HEK293 (cell line): ENCODE results near the gene ADGRF4.

ENCODE experiments used
- CTCF ChIA-PET: fragments of 350-600 bp; formaldehyde crosslinking; extraction: SDS; loops from one replicate; lab custom pipeline; 2021; ENCODE audit warnings: antibody characterized with exemption; lab: Yijun Ruan, JAX
- POLR2A ChIA-PET: fragments of 300-600 bp; formaldehyde crosslinking; extraction: SDS; loops from one replicate; lab custom pipeline; 2020; ENCODE audit warnings: antibody characterized with exemption, inconsistent platforms; lab: Yijun Ruan, JAX
- H3K27ac ChIP-seq: fragments of 200-500 bp; sonication (Bioruptor generic); 2 replicates; pipeline ENCODE4 v1.5.1; 2014; ENCODE audit warnings: low read depth, low read length, control low read depth, inconsistent platforms; ENCODE audit errors: extremely low read depth
- H3K36me3 ChIP-seq, 2 experiments: fragments of 200-500 bp in 1 of 2; sonication (Bioruptor generic) in 1 of 2; 1 replicate in 1 of 2; 2 replicates in 1 of 2; pipeline ENCODE4 v1.5.1; 2014 to 2017; ENCODE audit warnings: inconsistent platforms in 2 of 2, low read length in 2 of 2; ENCODE audit not compliant: control insufficient read depth in 2 of 2, insufficient read depth in 1 of 2
- H3K4me1 ChIP-seq: fragments of 200-500 bp; sonication (Bioruptor generic); 2 replicates; pipeline ENCODE4 v1.5.1; 2014; ENCODE audit warnings: mild to moderate bottlenecking, low read length, inconsistent platforms; ENCODE audit not compliant: control insufficient read depth, insufficient read depth
- H3K4me3 ChIP-seq: 2 replicates; pipeline ENCODE4 v1.5.1; 2011; ENCODE audit warnings: low read depth, mild to moderate bottlenecking, control low read depth, low read length, moderate library complexity
- H3K9me3 ChIP-seq: fragments of 200-500 bp; sonication (Bioruptor generic); 2 replicates; pipeline ENCODE4 v1.5.1; 2014; ENCODE audit warnings: low read depth, low read length, inconsistent platforms; ENCODE audit not compliant: control insufficient read depth, insufficient read depth
- AEBP2 ChIP-seq: fragments of 450-650 bp; formaldehyde crosslinking; IDR thresholded peaks from 2 replicates; pipeline ENCODE4 v1.5.1; 2016; ENCODE audit warnings: missing biosample characterization, missing genetic modification characterization, borderline replicate concordance
- BCL6B ChIP-seq: fragments of 450-650 bp; formaldehyde crosslinking; IDR thresholded peaks from 2 replicates; pipeline ENCODE4 v1.5.1; 2017; ENCODE audit warnings: missing biosample characterization, missing genetic modification characterization
- HIC1 ChIP-seq: fragments of 450-650 bp; formaldehyde crosslinking; IDR thresholded peaks from 2 replicates; pipeline ENCODE4 v1.5.1; 2016; ENCODE audit warnings: missing biosample characterization, missing genetic modification characterization
- MEIS1 ChIP-seq: sonication (generic); formaldehyde crosslinking; IDR thresholded peaks from 2 replicates; pipeline ENCODE4 v1.8.1; 2022; ENCODE audit warnings: missing genetic modification reagents, mild to moderate bottlenecking, borderline replicate concordance
- PATZ1 ChIP-seq: fragments of 450-650 bp; formaldehyde crosslinking; IDR thresholded peaks from 2 replicates; pipeline ENCODE4 v1.5.1; 2016; ENCODE audit warnings: missing biosample characterization, missing genetic modification characterization
- PRDM1 ChIP-seq: fragments of 450-650 bp; formaldehyde crosslinking; IDR thresholded peaks from 2 replicates; pipeline ENCODE4; 2016; ENCODE audit warnings: missing biosample characterization, missing genetic modification characterization
- PRDM6 ChIP-seq: fragments of 450-650 bp; formaldehyde crosslinking; IDR thresholded peaks from 2 replicates; pipeline ENCODE4 v1.5.1; 2017; ENCODE audit warnings: missing biosample characterization, missing genetic modification characterization
- RBAK ChIP-seq: fragments of 450-650 bp; formaldehyde crosslinking; IDR thresholded peaks from 2 replicates; pipeline ENCODE4 v1.5.1; 2016; ENCODE audit warnings: missing biosample characterization, missing genetic modification characterization
- SP2 ChIP-seq: fragments of 450-650 bp; formaldehyde crosslinking; IDR thresholded peaks from 2 replicates; pipeline ENCODE4 v1.5.1; 2016; ENCODE audit warnings: missing biosample characterization, missing genetic modification characterization
- WT1 ChIP-seq: fragments of 450-650 bp; formaldehyde crosslinking; IDR thresholded peaks from 2 replicates; pipeline ENCODE4 v1.5.1; 2016; ENCODE audit warnings: missing biosample characterization, missing genetic modification characterization
- ZBTB11 ChIP-seq: fragments of 450-650 bp; formaldehyde crosslinking; conservative IDR thresholded peaks from 2 replicates; pipeline ENCODE4 v1.5.1; 2016; ENCODE audit warnings: low read depth, missing biosample characterization, missing genetic modification characterization
- ZBTB26 ChIP-seq: fragments of 450-650 bp; formaldehyde crosslinking; optimal IDR thresholded peaks from 2 replicates; pipeline ENCODE3; 2016; ENCODE audit warnings: missing biosample characterization, mild to moderate bottlenecking, missing genetic modification characterization
- ZFP41 ChIP-seq: fragments of 450-650 bp; formaldehyde crosslinking; IDR thresholded peaks from 2 replicates; pipeline ENCODE4 v1.5.1; 2016; ENCODE audit warnings: missing biosample characterization, missing genetic modification characterization, borderline replicate concordance
- ZNF114 ChIP-seq: fragments of 450-650 bp; formaldehyde crosslinking; IDR thresholded peaks from 2 replicates; pipeline ENCODE4 v1.5.0; 2017; ENCODE audit warnings: missing biosample characterization, missing genetic modification characterization
- ZNF138 ChIP-seq: fragments of 450-650 bp; formaldehyde crosslinking; IDR thresholded peaks from 2 replicates; pipeline ENCODE4 v1.5.1; 2016; ENCODE audit warnings: missing biosample characterization, missing genetic modification characterization, borderline replicate concordance
- ZNF18 ChIP-seq: fragments of 450-650 bp; formaldehyde crosslinking; IDR thresholded peaks from 2 replicates; pipeline ENCODE4 v1.5.1; 2016; ENCODE audit warnings: missing biosample characterization, missing genetic modification characterization
- ZNF501 ChIP-seq: fragments of 450-650 bp; formaldehyde crosslinking; IDR thresholded peaks from 2 replicates; pipeline ENCODE4 v1.5.1; 2016; ENCODE audit warnings: missing biosample characterization, missing genetic modification characterization
- ZNF548 ChIP-seq: fragments of 450-650 bp; formaldehyde crosslinking; IDR thresholded peaks from 2 replicates; pipeline ENCODE4 v1.5.1; 2016; ENCODE audit warnings: missing biosample characterization, missing genetic modification characterization
- ZNF626 ChIP-seq: fragments of 450-650 bp; sonication (Bioruptor Pico); formaldehyde crosslinking; IDR thresholded peaks from 2 replicates; pipeline ENCODE4 v1.5.1; 2018; ENCODE audit warnings: missing biosample characterization, missing genetic modification characterization, inconsistent platforms
- ZNF776 ChIP-seq: fragments of 450-650 bp; formaldehyde crosslinking; IDR thresholded peaks from 2 replicates; pipeline ENCODE4 v1.5.0; 2017; ENCODE audit warnings: missing biosample characterization, missing genetic modification characterization, borderline replicate concordance

ADGRF4 gene

GRCh38 chr6:47737406-47737805, 39.0 kb downstream of the ADGRF4 start:
- POLR2A ChIA-PET = no interaction called here
- TF ChIP-seq PRDM6 (tag by site-specific recombination) (no peak), ZNF548 (tag by site-specific recombination) (no peak), ZNF138 (no peak), RBAK (tag by site-specific recombination) (no peak), BCL6B (tag by site-specific recombination) (no peak), ZNF501 (tag by site-specific recombination) (no peak), ZNF776 (tag by site-specific recombination) (no peak), ZFP41 (tag by site-specific recombination) (no peak), ZBTB11 (tag by site-specific recombination) (no peak), SP2 (tag by site-specific recombination) (no peak), ZNF18 (no peak), PRDM1 (tag by site-specific recombination) (no peak), ZNF626 (tag by site-specific recombination) (no peak), PATZ1 (tag by site-specific recombination) (no peak), MEIS1 (CRISPR knock-in tag) (no peak)
- no peaks in the 10 kb centered on the region for H3K36me3 ChIP-seq
- no peak overlapping the region for H3K4me3 ChIP-seq
- no peak overlapping the region for H3K27ac ChIP-seq
- H3K4me1 ChIP-seq = peaks cover 7% of the 10 kb centered on the region; the same call in 1 of the 2 replicates
- CTCF ChIA-PET = interaction anchor here (0.8 kb wide), 1 partner anchor 91 kb away, joined by 5 read pairs; no protein-coding TSS in a partner anchor
- H3K9me3 ChIP-seq = no peaks in the 10 kb centered on the region

- Histone ChIP-seq H3K4me1 (peaks cover 7% of the 10 kb centered on the region; the same call in 1 of the 2 replicates), H3K4me3 (no peak overlapping the region), H3K9me3 (no peaks in the 10 kb centered on the region), H3K36me3 (no peaks in the 10 kb centered on the region), H3K27ac (no peak overlapping the region)
- POLR2A ChIA-PET = no interaction called here
- CTCF ChIA-PET = interaction anchor here (1.3 kb wide), 1 partner anchor 9 kb away, joined by 3 read pairs; no protein-coding TSS in a partner anchor
- TF ChIP-seq HIC1 (tag by site-specific recombination) (no peak), ZBTB26 (tag by site-specific recombination) (no peak), WT1 (tag by site-specific recombination) (no peak), AEBP2 (no peak), ZNF114 (tag by site-specific recombination) (no peak)
Observed at GRCh38 chr6:47740714-47741113, 42.3 kb downstream of the ADGRF4 start.
